Neural crest cell (in vitro differentiated cells): ENCODE data around the gene SLC38A6. TPM values are rescaled to one million over a fixed set of nuclear protein-coding genes. Genes with fewer than 3 reads are reported as not detected.
A peak's percentile ranks its signal among the peaks of the same experiment; 100 is the strongest.

ENCODE experiments used
- DNase-seq: peaks from one replicate; pipeline ENCODE4 v3.0.0; 2021; ENCODE audit warnings: low read depth, mixed read lengths, low spot score
- H3K27ac Mint-ChIP-seq: one replicate; pipeline ENCODE4 v1.8.0; 2021; ENCODE audit warnings: mild to moderate bottlenecking, mixed read lengths; ENCODE audit not compliant: unreplicated experiment
- H3K27me3 Mint-ChIP-seq: 2 replicates; pipeline ENCODE4 v1.8.0; 2021; ENCODE audit warnings: low read depth, mild to moderate bottlenecking, mixed read lengths
- H3K36me3 Mint-ChIP-seq: 2 replicates; pipeline ENCODE4 v1.8.0; 2021; ENCODE audit warnings: low read depth, mild to moderate bottlenecking, mixed read lengths
- H3K4me1 Mint-ChIP-seq: 2 replicates; pipeline ENCODE4 v1.8.0; 2021; ENCODE audit warnings: mixed read lengths
- H3K4me3 Mint-ChIP-seq: one replicate; pipeline ENCODE4 v1.8.0; 2021; ENCODE audit warnings: mild to moderate bottlenecking, mixed read lengths
- H3K9me3 Mint-ChIP-seq: 2 replicates; pipeline ENCODE4 v1.8.0; 2021; ENCODE audit warnings: mixed read lengths
- CTCF ChIP-seq: fragments of 200-600 bp; sonication (generic); conservative IDR thresholded peaks from 2 replicates; pipeline ENCODE4 v1.5.0; 2021; ENCODE audit warnings: antibody characterized with exemption, mild to moderate bottlenecking
- total RNA-seq: library from RNA; stranded (reverse); gene quantifications from 2 replicates; pipeline ENCODE4 v1.2.1, GENCODE V29; 2021

SLC38A6 gene
- total RNA-seq, 1 donor from 2014 or later = 13.2 TPM

DNA sequence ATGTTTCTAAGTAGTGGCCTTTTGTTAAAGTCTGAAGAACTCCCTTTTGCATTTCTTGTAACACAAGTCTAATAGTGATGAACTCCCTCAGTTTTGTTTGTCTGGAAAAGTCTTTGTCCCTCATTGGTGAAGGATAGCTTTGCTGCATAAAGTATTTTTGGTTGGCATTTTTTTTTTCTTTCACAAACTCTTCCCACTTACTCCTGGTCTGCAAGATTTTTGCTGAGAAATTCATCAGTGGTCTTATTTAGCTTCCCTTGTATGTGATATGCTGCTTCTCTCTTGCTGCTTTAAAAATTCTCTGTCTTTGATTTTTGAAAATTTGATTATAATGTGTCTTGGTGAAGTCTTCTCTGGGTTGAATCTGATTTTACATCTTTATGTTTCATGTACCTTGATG lies 22.9 kb upstream of the SLC38A6 start:
- Mint-ChIP-seq H3K27me3 (no peaks in the 10 kb centered on the region), H3K4me1 (peaks cover under 1% of the 10 kb centered on the region), H3K4me3 (no peak overlapping the region), H3K27ac (no peak overlapping the region), H3K9me3 (peaks cover 20% of the 10 kb centered on the region), H3K36me3 (peaks cover 38% of the 10 kb centered on the region)
- TF ChIP-seq CTCF = no peak
- DNase-seq = no peak

GRCh38 chr14:60963761-60964160 lies 17.3 kb upstream of the SLC38A6 start:
- Mint-ChIP-seq H3K4me3 (no peak overlapping the region), H3K27me3 (no peaks in the 10 kb centered on the region), H3K9me3 (peaks cover 4% of the 10 kb centered on the region), H3K4me1 (peaks cover 10% of the 10 kb centered on the region), H3K27ac (peak overlapping the region; percentile 21), H3K36me3 (peaks cover 15% of the 10 kb centered on the region)
- no peak for DNase-seq
- TF ChIP-seq CTCF = no peak

- Mint-ChIP-seq H3K4me1 (peaks cover 10% of the 10 kb centered on the region), H3K36me3 (peaks cover 11% of the 10 kb centered on the region), H3K4me3 (no peak overlapping the region), H3K27me3 (no peaks in the 10 kb centered on the region), H3K9me3 (no peaks in the 10 kb centered on the region), H3K27ac (no peak overlapping the region)
- TF ChIP-seq CTCF = no peak
- no peak for DNase-seq
These were observed 16.1 kb upstream of the SLC38A6 start for GRCh38 chr14:60964904-60965303.

DNA sequence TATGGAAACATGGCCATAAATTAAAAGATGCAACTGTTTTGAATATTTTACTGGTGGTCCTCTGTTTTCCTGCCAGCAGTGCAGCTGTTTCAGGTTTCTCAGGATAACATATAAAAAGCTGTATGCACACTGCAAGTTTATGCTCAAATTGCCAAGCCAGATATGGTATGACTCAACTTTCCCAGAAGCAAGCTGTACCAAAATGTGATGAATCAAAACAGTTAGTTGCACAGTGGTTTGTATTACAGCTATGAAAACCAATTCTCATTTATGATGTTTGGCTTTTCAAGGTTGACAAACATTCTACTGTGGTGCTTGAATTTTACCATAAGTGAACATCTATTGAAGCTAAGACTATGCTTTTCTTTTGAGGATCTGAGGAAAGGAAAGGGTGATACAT lies 15.6 kb upstream of the SLC38A6 start:
- Mint-ChIP-seq H3K36me3 (peaks cover 7% of the 10 kb centered on the region), H3K4me3 (no peak overlapping the region), H3K27ac (no peak overlapping the region), H3K4me1 (peaks cover 10% of the 10 kb centered on the region), H3K9me3 (no peaks in the 10 kb centered on the region), H3K27me3 (no peaks in the 10 kb centered on the region)
- DNase-seq = no peak
- no peak for TF ChIP-seq CTCF

DNA sequence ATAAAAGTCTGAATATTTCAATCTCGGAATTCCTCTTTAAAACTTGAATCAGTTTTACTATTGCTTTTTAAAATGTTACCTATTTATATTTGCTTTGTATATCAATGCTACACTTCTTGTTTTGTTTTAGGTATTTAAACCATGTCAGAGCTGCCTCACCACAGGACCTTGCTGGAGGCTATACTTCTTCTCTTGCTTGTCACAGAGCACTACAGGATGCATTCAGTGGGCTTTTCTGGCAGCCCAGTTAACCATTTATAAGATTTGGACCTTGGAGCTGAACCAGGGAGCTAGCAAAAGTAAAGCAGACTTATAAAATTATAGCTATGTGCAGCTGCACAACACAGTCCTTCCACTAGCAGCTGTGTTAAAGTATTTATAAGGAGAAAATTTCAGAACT lies 12.9 kb upstream of the SLC38A6 start:
- no peaks in the 10 kb centered on the region for H3K9me3 Mint-ChIP-seq
- TF ChIP-seq CTCF = no peak
- H3K36me3 Mint-ChIP-seq = peaks cover 5% of the 10 kb centered on the region
- H3K27me3 Mint-ChIP-seq = no peaks in the 10 kb centered on the region
- no peak overlapping the region for H3K27ac Mint-ChIP-seq
- no peak for DNase-seq
- H3K4me1 Mint-ChIP-seq = peaks cover 10% of the 10 kb centered on the region
- no peak overlapping the region for H3K4me3 Mint-ChIP-seq

- H3K4me3 Mint-ChIP-seq = no peak overlapping the region
- TF ChIP-seq CTCF = no peak
These were observed 12.4 kb upstream of the SLC38A6 start for GRCh38 chr14:60968671-60969070.

More at GRCh38 chr14:60968671-60969070, 12.4 kb upstream of the SLC38A6 start:
- Mint-ChIP-seq H3K27ac (no peak overlapping the region), H3K9me3 (no peaks in the 10 kb centered on the region), H3K36me3 (peaks cover 7% of the 10 kb centered on the region), H3K27me3 (no peaks in the 10 kb centered on the region), H3K4me1 (peaks cover 4% of the 10 kb centered on the region)
- no peak for DNase-seq
